Hepatocyte (in vitro differentiated cells): ENCODE measurements around the gene SART3. TPM values are rescaled to one million over a fixed set of nuclear protein-coding genes. Genes with fewer than 3 reads are reported as not detected.

ENCODE experiments used
- DNase-seq: peaks from one replicate; pipeline ENCODE4 v3.0.0-alpha.2; 2016; ENCODE audit warnings: low spot score
- H2AFZ ChIP-seq: fragments of 200-600 bp; sonication (generic); 2 replicates; pipeline ENCODE4 v1.6.0; 2016; ENCODE audit warnings: antibody characterized with exemption, mild to moderate bottlenecking
- H3K27ac ChIP-seq: fragments of 200-600 bp; sonication (generic); 2 replicates; pipeline ENCODE4 v1.5.1; 2016; ENCODE audit warnings: mild to moderate bottlenecking
- H3K27me3 ChIP-seq: fragments of 200-600 bp; sonication (generic); 2 replicates; pipeline ENCODE4 v1.6.1; 2016
- H3K36me3 ChIP-seq: fragments of 200-600 bp; sonication (generic); replicated peaks from 2 replicates; pipeline ENCODE4 v1.5.1; 2016; ENCODE audit warnings: low read depth; ENCODE audit not compliant: insufficient read depth
- H3K4me1 ChIP-seq: fragments of 200-600 bp; sonication (generic); 2 replicates; pipeline ENCODE4 v1.5.1; 2016; ENCODE audit warnings: mild to moderate bottlenecking, moderate library complexity; ENCODE audit not compliant: insufficient read depth
- H3K4me2 ChIP-seq: fragments of 200-600 bp; sonication (generic); 2 replicates; pipeline ENCODE4 v1.6.0; 2016
- H3K4me3 ChIP-seq: fragments of 200-600 bp; sonication (generic); 2 replicates; pipeline ENCODE4 v1.5.1; 2016; ENCODE audit warnings: mild to moderate bottlenecking
- H3K79me2 ChIP-seq: fragments of 200-600 bp; sonication (generic); 2 replicates; pipeline ENCODE4 v1.6.0; 2017; ENCODE audit warnings: mild to moderate bottlenecking
- H3K9me2 ChIP-seq: fragments of 200-600 bp; sonication (generic); replicated peaks from 2 replicates; pipeline ENCODE4 v1.6.0; 2017; ENCODE audit warnings: mild to moderate bottlenecking; ENCODE audit not compliant: insufficient read depth
- H3K9me3 ChIP-seq: fragments of 200-600 bp; sonication (generic); 2 replicates; pipeline ENCODE4 v1.5.1; 2016; ENCODE audit warnings: low read depth, mild to moderate bottlenecking
- H4K20me1 ChIP-seq: fragments of 200-600 bp; sonication (generic); 2 replicates; pipeline ENCODE4 v1.6.0; 2016; ENCODE audit warnings: mild to moderate bottlenecking; ENCODE audit not compliant: insufficient read depth, poor library complexity, severe bottlenecking
- CTCF ChIP-seq: fragments of 200-600 bp; sonication (generic); IDR thresholded peaks from 2 replicates; pipeline ENCODE4 v1.5.1; 2016; ENCODE audit warnings: antibody characterized with exemption, mild to moderate bottlenecking; ENCODE audit not compliant: poor library complexity
- EZH2 ChIP-seq: fragments of 200-600 bp; sonication (generic); IDR thresholded peaks from 2 replicates; pipeline ENCODE4 v1.6.1; 2016; ENCODE audit warnings: antibody characterized with exemption, mild to moderate bottlenecking, borderline replicate concordance
- EZH2phosphoT487 ChIP-seq: fragments of 200-600 bp; sonication (generic); IDR thresholded peaks from one replicate; pipeline ENCODE4 v1.6.1; 2018; ENCODE audit warnings: antibody characterized with exemption, mild to moderate bottlenecking, low read depth, moderate library complexity; ENCODE audit not compliant: unreplicated experiment, severe bottlenecking
- WGBS: methylation state at CpG from one replicate; pipeline ENCODE4 v1.1.6; 2016; ENCODE audit warnings: low lambda C conversion rate; ENCODE audit errors: missing lambda C conversion rate; 5-methylcytosine and 5-hydroxymethylcytosine counted together
- polyA plus RNA-seq: library from polyadenylated mRNA; unstranded; fragments of >200 nt; fragmentation: Nextera tagmentation; extraction: Ambion mirVana; gene quantifications from 2 replicates; pipeline ENCODE4 v1.2.1, GENCODE V29; 2016
- total RNA-seq: library from RNA; depleted of rRNA; stranded (reverse); fragments of >200 nt; gene quantifications from 2 replicates; pipeline ENCODE4 v1.2.3, GENCODE V29; 2014

SART3 gene
- total and polyA plus RNA-seq, 2 experiments from 2014 or later: 25.0 to 60.4 TPM

- H3K4me2 ChIP-seq: no peak overlapping the region
- H3K27me3 ChIP-seq: no peaks in the 10 kb centered on the region
- H4K20me1 ChIP-seq: no peaks in the 10 kb centered on the region
- peaks cover 37% of the 10 kb centered on the region for H3K4me1 ChIP-seq
- 68% methylated on average over 4 of the region's 4 CpGs for WGBS
- no peaks in the 10 kb centered on the region for H3K79me2 ChIP-seq
- H2AFZ ChIP-seq: no peak overlapping the region
- no peak overlapping the region for H3K27ac ChIP-seq
- no peak for DNase-seq
- no peak overlapping the region for H3K4me3 ChIP-seq
- no peaks in the 10 kb centered on the region for H3K9me3 ChIP-seq
- no peak for TF ChIP-seq CTCF
- no peak for TF ChIP-seq EZH2phosphoT487
- no peak for TF ChIP-seq EZH2
- H3K36me3 ChIP-seq: no peaks in the 10 kb centered on the region
- H3K9me2 ChIP-seq: no peaks in the 10 kb centered on the region
These were observed 26.9 kb upstream of the SART3 start for GRCh38 chr12:108587826-108588225.

GRCh38 chr12:108586306-108586705, 25.3 kb upstream of the SART3 start:
- Histone ChIP-seq H3K27ac (no peak overlapping the region), H3K4me2 (no peak overlapping the region), H3K27me3 (no peaks in the 10 kb centered on the region), H3K4me1 (peaks cover 37% of the 10 kb centered on the region), H4K20me1 (no peaks in the 10 kb centered on the region), H2AFZ (no peak overlapping the region), H3K36me3 (no peaks in the 10 kb centered on the region), H3K9me2 (no peaks in the 10 kb centered on the region), H3K79me2 (no peaks in the 10 kb centered on the region), H3K9me3 (no peaks in the 10 kb centered on the region), H3K4me3 (no peak overlapping the region)
- 94% methylated on average over 11 of the region's 11 CpGs for WGBS
- no peak for DNase-seq
- no peak for TF ChIP-seq EZH2phosphoT487
- TF ChIP-seq CTCF: no peak
- no peak for TF ChIP-seq EZH2

DNA sequence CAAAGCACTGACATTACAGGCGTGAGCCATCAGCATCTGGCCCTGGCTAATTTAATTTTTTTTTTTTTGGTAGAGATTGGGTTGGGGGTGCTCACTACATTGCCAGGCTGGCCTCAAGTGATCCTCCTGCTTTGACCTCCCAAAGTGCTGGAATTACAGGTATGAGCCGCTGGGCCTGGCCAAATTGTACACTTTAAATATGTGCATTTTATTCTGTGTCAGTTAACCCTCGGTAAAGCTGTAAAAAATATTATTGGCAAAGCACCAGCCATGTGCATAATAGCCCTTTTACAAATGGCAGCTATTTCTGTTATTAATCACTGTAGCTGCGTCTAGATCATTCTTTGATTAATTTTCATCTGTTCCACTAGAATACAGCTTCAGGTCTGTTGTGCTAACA, 24.9 kb upstream of the SART3 start:
- no peak overlapping the region for H3K27ac ChIP-seq
- no peaks in the 10 kb centered on the region for H3K9me3 ChIP-seq
- H3K79me2 ChIP-seq: no peaks in the 10 kb centered on the region
- no peaks in the 10 kb centered on the region for H4K20me1 ChIP-seq
- no peak overlapping the region for H3K4me3 ChIP-seq
- DNase-seq: no peak
- H3K36me3 ChIP-seq: no peaks in the 10 kb centered on the region
- no peak overlapping the region for H3K4me2 ChIP-seq
- no peak overlapping the region for H2AFZ ChIP-seq
- peaks cover 39% of the 10 kb centered on the region for H3K4me1 ChIP-seq
- TF ChIP-seq CTCF (no peak), EZH2 (no peak), EZH2phosphoT487 (no peak)
- WGBS: 72% methylated on average over 4 of the region's 4 CpGs
- no peaks in the 10 kb centered on the region for H3K9me2 ChIP-seq
- no peaks in the 10 kb centered on the region for H3K27me3 ChIP-seq

DNA sequence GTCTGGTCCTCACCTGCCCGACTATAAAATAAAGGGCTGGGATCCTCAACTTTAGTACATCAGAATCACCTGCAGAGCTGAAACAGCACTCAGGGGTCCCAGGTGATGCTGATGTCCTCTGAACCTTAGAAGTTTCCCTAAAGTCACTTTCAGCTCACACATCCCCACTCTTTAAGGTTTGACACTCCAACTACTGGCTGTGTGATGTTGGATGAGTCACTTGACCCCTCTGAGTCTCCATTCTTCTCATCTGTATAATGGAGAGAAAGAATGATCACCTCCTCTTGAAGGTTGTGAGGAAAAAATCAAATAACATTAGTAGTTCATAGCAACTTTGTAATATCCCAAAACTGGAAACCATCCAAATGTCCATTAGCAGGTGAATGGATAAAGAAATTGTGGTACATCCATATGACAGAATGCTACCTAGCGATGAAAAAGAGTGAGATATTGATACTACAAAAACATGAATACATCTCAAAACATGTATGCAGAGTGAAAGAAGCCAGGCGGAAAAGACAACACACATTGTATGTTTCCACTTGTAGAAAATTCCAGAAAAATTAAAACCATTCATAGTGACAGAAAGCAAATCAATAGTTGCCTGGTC, 23.6 kb upstream of the SART3 start:
- H3K9me3 ChIP-seq: no peaks in the 10 kb centered on the region
- H3K79me2 ChIP-seq: no peaks in the 10 kb centered on the region
- H3K4me3 ChIP-seq: no peak overlapping the region
- no peak overlapping the region for H2AFZ ChIP-seq
- no peak for DNase-seq
- peaks cover 40% of the 10 kb centered on the region for H3K4me1 ChIP-seq
- H4K20me1 ChIP-seq: no peaks in the 10 kb centered on the region
- no peaks in the 10 kb centered on the region for H3K9me2 ChIP-seq
- no peak overlapping the region for H3K4me2 ChIP-seq
- H3K36me3 ChIP-seq: no peaks in the 10 kb centered on the region
- peak overlapping the region; percentile 45 for H3K27ac ChIP-seq
- WGBS: 89% methylated on average over 3 of the region's 3 CpGs
- no peaks in the 10 kb centered on the region for H3K27me3 ChIP-seq
- TF ChIP-seq EZH2 (no peak), CTCF (no peak)
